GM12892 (cell line): ENCODE data around the gene POLR2L.

Experiments used
- POLR2A ChIP-seq: IDR thresholded peaks from 2 replicates; pipeline ENCODE4 v1.6.1; 2011; ENCODE audit warnings: low read depth, low read length, control low read depth
- TAF1 ChIP-seq: IDR thresholded peaks from 2 replicates; pipeline ENCODE4 v1.6.1; 2011; ENCODE audit warnings: low read depth, mild to moderate bottlenecking, control low read depth, low read length, borderline replicate concordance

DNA sequence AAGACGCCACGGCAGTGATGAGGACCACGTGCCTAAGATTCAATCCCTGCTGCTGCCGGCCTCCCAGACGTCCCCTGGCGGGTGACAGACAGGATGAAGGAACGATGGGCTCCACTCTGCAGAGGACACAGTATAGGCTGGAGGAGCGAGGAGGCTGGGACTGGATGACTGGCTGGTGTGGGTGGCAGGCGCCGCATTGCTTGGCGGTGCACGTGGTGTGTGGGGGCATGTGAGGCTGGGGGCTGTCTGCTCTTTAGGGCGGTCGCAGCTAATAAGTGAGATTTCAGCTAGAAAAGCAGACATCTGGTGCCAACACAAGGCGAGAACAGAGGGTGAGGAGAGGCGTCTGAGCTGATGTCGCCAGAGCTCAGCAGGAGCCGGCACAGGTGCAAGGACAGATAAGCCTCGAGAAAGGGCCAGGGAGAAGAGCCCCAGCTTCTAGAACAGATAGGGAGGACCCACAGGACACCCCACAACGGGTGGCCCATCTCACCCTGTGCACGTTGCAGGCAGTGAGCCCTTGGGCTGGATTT, 33.5 kb upstream of the POLR2L start:
- TF ChIP-seq POLR2A, result no peak
- no peak for TF ChIP-seq TAF1
